Kidney (tissue), 14 donors: ENCODE data around the gene PRKCE. TPM values are rescaled to one million over a fixed set of nuclear protein-coding genes. Genes with fewer than 3 reads are reported as not detected.

Source experiments
- DNase-seq, 5 donors: peaks; one replicate each; pipeline ENCODE4 v3.0.0-alpha.2; 2013 to 2020
- FAIRE-seq: peaks from 2 replicates; lab custom pipeline; 2012; peaks lifted over from hg19 to GRCh38; lab: Jason Lieb, UNC
- H3K27ac ChIP-seq, 2 donors: one replicate each; pipeline ENCODE4 v1.7.0; 2013; ENCODE audit warnings: low read depth in 2 of 2, low read length in 2 of 2, inconsistent platforms in 1 of 2
- H3K27me3 ChIP-seq: one replicate; pipeline ENCODE4 v1.7.1; 2013; ENCODE audit warnings: low read length, inconsistent platforms; ENCODE audit not compliant: control insufficient read depth, insufficient read depth
- H3K36me3 ChIP-seq, 3 donors: one replicate each; pipeline versions ENCODE4 v1.7.0 to v1.7.1; 2013; ENCODE audit warnings: low read length in 3 of 3, control low read depth in 1 of 3, inconsistent platforms in 1 of 3; ENCODE audit not compliant: insufficient read depth in 3 of 3, control insufficient read depth in 2 of 3
- H3K4me1 ChIP-seq, 3 donors: one replicate each; pipeline versions ENCODE4 v1.7.0 to v1.7.1; 2013; ENCODE audit warnings: low read length in 3 of 3, inconsistent platforms in 1 of 3, low read depth in 1 of 3; ENCODE audit not compliant: control insufficient read depth in 2 of 3, insufficient read depth in 2 of 3
- H3K4me3 ChIP-seq, 3 donors: one replicate each; pipeline versions ENCODE4 v1.7.0 to v1.8.1; 2013; ENCODE audit warnings: low read length in 3 of 3, control low read depth in 1 of 3, inconsistent platforms in 1 of 3
- H3K9ac ChIP-seq, 3 donors: one replicate each; pipeline versions ENCODE4 v1.7.0 to v1.7.1; 2013; ENCODE audit warnings: low read length in 3 of 3, control low read depth in 1 of 3, inconsistent platforms in 1 of 3
- H3K9me3 ChIP-seq, 3 donors: one replicate each; pipeline versions ENCODE4 v1.7.0 to v1.7.1; 2013; ENCODE audit warnings: low read length in 3 of 3, control low read depth in 1 of 3, inconsistent platforms in 1 of 3; ENCODE audit not compliant: control insufficient read depth in 2 of 3, insufficient read depth in 1 of 3
- intact Hi-C: fragments of 100-400 bp; cut with DNase I; formaldehyde crosslinking; loops from one replicate; pipeline ENCODE4 v1.11.1; 2022
- polyA plus RNA-seq: library from polyadenylated mRNA; stranded (reverse); fragments of 350-450 nt; fragmentation: Illumina TruSeq; extraction: RNeasy Lipid Tissue Mini Kit (QIAGEN cat#74804); gene quantifications from one replicate; pipeline ENCODE4 v1.2.3, GENCODE V29; 2014; ENCODE audit warnings: low read depth, low replicate concordance; ENCODE audit not compliant: insufficient read depth
- total RNA-seq: library from RNA; stranded (reverse); fragmentation: NEBNext Ultra II Directional; extraction: Animal tissue kit (Norgen Biotek cat#: 25700); gene quantifications from one replicate; pipeline ENCODE4 v1.2.1, GENCODE V29; 2021
- TF ChIP-seq, protein P1 (sequence below): IDR thresholded peaks from 3 replicates; pipeline ENCODE4 v1.5.1; 2012; ENCODE audit warnings: mild to moderate bottlenecking, moderate library complexity, borderline replicate concordance; ENCODE audit not compliant: insufficient read depth; ENCODE audit errors: extremely low read depth
- donor health status: control.
- donor health status: control.
- donor health status: control.
- donor health status: control.
- donor health status: control.
- donor health status: DM: yes; HTN: yes; CAD: no.
- donor health status: Normal renal cell carcinoma (clear cell type).

Gene PRKCE
- total and polyA plus RNA-seq, 2 donors from 2014 or later, result 11.1 to 27.3 TPM

DNA sequence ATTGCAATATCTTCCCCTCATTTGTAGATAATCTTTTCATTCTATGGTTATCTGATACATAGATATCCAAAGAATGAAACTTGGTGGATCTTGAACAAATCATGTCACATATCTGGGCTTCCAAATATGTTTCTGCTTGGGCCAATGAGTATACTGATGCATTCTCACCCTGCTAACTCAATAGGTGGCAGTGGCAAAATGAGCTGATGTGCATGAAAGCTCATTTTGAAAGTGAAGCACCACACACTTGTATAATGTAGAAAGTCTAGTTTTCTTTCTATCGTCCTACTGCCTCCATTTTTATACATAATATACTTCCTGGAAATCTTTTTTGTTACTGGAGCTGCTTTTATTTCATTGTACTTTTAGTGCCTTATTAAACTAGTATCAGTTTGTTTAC lies 208.2 kb downstream of the PRKCE start:
- FAIRE-seq, result no peak
- H3K36me3 ChIP-seq, result no peaks in the 10 kb centered on the region
- H3K9ac ChIP-seq, result no peak overlapping the region
- no peaks in the 10 kb centered on the region for H3K27me3 ChIP-seq
- no peak overlapping the region for H3K27ac ChIP-seq
- no peak for DNase-seq
- TF ChIP-seq, protein P1, sequence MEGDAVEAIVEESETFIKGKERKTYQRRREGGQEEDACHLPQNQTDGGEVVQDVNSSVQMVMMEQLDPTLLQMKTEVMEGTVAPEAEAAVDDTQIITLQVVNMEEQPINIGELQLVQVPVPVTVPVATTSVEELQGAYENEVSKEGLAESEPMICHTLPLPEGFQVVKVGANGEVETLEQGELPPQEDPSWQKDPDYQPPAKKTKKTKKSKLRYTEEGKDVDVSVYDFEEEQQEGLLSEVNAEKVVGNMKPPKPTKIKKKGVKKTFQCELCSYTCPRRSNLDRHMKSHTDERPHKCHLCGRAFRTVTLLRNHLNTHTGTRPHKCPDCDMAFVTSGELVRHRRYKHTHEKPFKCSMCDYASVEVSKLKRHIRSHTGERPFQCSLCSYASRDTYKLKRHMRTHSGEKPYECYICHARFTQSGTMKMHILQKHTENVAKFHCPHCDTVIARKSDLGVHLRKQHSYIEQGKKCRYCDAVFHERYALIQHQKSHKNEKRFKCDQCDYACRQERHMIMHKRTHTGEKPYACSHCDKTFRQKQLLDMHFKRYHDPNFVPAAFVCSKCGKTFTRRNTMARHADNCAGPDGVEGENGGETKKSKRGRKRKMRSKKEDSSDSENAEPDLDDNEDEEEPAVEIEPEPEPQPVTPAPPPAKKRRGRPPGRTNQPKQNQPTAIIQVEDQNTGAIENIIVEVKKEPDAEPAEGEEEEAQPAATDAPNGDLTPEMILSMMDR, result no peak
- H3K9me3 ChIP-seq, result no peaks in the 10 kb centered on the region
- H3K4me1 ChIP-seq, result peaks cover 0 to 8% (median 0%) of the 10 kb centered on the region in 3 donors
- intact Hi-C loops, result no loop called here
- H3K4me3 ChIP-seq, result no peak overlapping the region

DNA sequence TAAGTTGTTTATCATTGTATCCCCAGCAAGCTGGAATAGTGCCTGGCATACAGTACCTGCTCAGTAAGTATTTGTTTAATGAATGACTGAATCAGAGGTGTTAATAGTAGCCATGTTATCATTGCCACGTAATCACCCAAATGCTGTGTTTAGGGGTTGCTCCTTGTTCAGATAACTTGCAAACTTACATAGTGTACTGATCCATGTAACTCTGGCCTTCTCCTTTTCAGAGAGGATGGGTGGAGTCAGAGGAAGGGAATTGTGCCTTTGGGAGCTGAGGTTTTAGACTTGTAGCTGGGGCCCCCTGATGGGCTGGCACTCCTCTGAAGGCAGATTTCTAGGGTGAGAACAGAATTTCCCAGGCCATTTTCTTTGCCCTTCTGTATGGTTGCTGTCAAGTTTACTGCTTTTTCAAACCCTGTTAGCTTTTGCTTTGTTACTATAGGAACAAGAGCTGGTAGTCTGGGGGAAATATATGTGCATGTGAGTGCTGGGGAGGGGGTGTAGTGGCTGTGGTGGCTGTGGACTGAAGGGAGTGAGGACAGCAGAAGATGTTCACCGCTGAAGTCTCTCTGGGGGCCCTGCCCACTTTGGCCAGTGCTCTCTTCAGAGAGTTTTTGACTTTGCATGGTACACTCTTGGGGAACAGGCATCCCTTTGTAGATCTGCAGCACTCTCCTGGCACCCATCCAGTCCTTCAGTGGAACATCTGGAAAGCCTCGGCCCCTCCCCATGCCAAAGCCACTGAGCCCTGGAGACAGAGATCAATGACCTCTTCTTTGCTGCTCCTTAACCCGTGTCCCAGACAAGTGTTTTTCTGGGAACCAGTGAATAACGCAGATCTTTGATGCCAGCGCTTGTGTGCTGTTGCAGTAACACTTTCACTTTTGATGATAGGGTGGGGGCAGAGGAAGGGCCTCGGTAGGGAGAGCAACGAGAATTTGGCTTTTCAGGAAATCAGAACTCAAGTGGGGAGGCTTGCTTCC lies 209.0 kb downstream of the PRKCE start:
- H3K27me3 ChIP-seq, result no peaks in the 10 kb centered on the region
- H3K4me1 ChIP-seq, result peaks cover 0 to 8% (median 0%) of the 10 kb centered on the region in 3 donors
- peak overlapping the region; percentile 18 to 33 (median 24) for H3K4me3 ChIP-seq
- no peak overlapping the region for H3K9ac ChIP-seq
- TF ChIP-seq, protein P1, result no peak
- FAIRE-seq, result no peak
- H3K27ac ChIP-seq, result no peak overlapping the region
- intact Hi-C loops, result no loop called here
- DNase-seq, result peak; percentile 63 to 85 (median 78)
- no peaks in the 10 kb centered on the region for H3K36me3 ChIP-seq
- no peaks in the 10 kb centered on the region for H3K9me3 ChIP-seq

DNA sequence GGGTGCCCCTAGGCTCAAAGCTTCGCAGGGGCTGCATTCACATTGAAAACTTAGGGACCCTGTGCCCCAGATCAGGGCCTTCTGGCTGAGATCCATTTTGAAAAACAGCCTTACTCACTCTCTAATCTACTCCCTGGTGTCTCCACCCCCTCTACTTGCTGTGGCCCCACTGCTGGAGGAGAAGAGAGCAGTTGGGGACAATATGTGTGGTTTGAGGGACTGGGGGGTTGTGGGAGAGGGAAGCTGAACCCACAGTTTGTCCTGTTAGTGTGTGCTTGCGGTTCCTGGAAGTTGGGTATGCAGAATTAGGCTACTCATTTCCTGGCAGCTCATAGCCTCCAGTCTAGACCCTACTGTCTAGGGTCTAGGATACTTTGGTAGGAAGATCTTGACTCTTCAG lies 211.4 kb downstream of the PRKCE start:
- Histone ChIP-seq H3K4me1 (peaks cover 0 to 7% (median 0%) of the 10 kb centered on the region in 3 donors), H3K9ac (no peak overlapping the region), H3K27ac (no peak overlapping the region), H3K4me3 (no peak overlapping the region), H3K36me3 (no peaks in the 10 kb centered on the region), H3K27me3 (no peaks in the 10 kb centered on the region), H3K9me3 (no peaks in the 10 kb centered on the region)
- FAIRE-seq (no peak), DNase-seq (no peak)
- TF ChIP-seq, protein P1, result no peak
- intact Hi-C loops, result no loop called here
